ENCODE data around the gene LOXL1.
"Not testable (repeated sequence)": the region's sequence is repeated elsewhere in the genome, so short reads cannot be mapped to it uniquely, and the experiment has no call there.

Gene LOXL1

GRCh38 chr15:73952171-73952912 lies 26.1 kb downstream of the LOXL1 start:
- DNase-seq, result no peak

GRCh38 chr15:73952913-73953750 lies 26.9 kb downstream of the LOXL1 start:
- DNase-seq, result no peak

- DNase-seq, result no peak
Measured at GRCh38 chr15:73954188-73955145, 28.2 kb downstream of the LOXL1 start.

GRCh38 chr15:73955326-73955725 lies 29.1 kb downstream of the LOXL1 start:
- DNase-seq, result no peak

GRCh38 chr15:73955861-73956742 lies 29.8 kb downstream of the LOXL1 start:
- no peak for DNase-seq

- no peak for DNase-seq
Measured at GRCh38 chr15:73956743-73957135, 30.5 kb downstream of the LOXL1 start.

- no peak for DNase-seq
Measured at GRCh38 chr15:73957276-73957675, 31.0 kb downstream of the LOXL1 start.

- DNase-seq, result no peak
Measured at GRCh38 chr15:73957785-73958184, 31.5 kb downstream of the LOXL1 start.

- no peak for DNase-seq
Measured at GRCh38 chr15:73959012-73959581, 32.8 kb downstream of the LOXL1 start.

- no peak for DNase-seq
Measured at GRCh38 chr15:73959801-73960200, 33.5 kb downstream of the LOXL1 start.

- DNase-seq, result not testable (repeated sequence)
Measured at GRCh38 chr15:73960472-73961070, 34.3 kb downstream of the LOXL1 start.

- DNase-seq, result no peak
Measured at GRCh38 chr15:73962433-73962832, 36.2 kb downstream of the LOXL1 start.

- DNase-seq, result peak in 48 of 51 donors; percentile 5 to 82 (median 36)
Measured at GRCh38 chr15:73964736-73965093, 38.5 kb downstream of the LOXL1 start.

- DNase-seq, result no peak
Measured at GRCh38 chr15:73965094-73965757, 39.0 kb downstream of the LOXL1 start.

GRCh38 chr15:73965758-73966113 lies 39.5 kb downstream of the LOXL1 start:
- DNase-seq, result no peak

- DNase-seq, result no peak
Measured at GRCh38 chr15:73968461-73968860, 42.2 kb downstream of the LOXL1 start.

GRCh38 chr15:73969151-73969759 lies 43.0 kb downstream of the LOXL1 start:
- no peak for DNase-seq

GRCh38 chr15:73972984-73973682 lies 46.9 kb downstream of the LOXL1 start:
- peak in 45 of 51 donors; percentile 12 to 82 (median 57) for DNase-seq
